HG03460 (cell line): ENCODE measurements around the gene CIZ1.

ENCODE experiments used
- ATAC-seq: cut with Tn5 transposase; IDR thresholded peaks from one replicate; pipeline ENCODE4 v1.9.1; 2021; ENCODE audit not compliant: unreplicated experiment

The CIZ1 gene

GRCh38 chr9:128164307-128164885 lies 27.0 kb downstream of the CIZ1 start:
- ATAC-seq = no peak

DNA sequence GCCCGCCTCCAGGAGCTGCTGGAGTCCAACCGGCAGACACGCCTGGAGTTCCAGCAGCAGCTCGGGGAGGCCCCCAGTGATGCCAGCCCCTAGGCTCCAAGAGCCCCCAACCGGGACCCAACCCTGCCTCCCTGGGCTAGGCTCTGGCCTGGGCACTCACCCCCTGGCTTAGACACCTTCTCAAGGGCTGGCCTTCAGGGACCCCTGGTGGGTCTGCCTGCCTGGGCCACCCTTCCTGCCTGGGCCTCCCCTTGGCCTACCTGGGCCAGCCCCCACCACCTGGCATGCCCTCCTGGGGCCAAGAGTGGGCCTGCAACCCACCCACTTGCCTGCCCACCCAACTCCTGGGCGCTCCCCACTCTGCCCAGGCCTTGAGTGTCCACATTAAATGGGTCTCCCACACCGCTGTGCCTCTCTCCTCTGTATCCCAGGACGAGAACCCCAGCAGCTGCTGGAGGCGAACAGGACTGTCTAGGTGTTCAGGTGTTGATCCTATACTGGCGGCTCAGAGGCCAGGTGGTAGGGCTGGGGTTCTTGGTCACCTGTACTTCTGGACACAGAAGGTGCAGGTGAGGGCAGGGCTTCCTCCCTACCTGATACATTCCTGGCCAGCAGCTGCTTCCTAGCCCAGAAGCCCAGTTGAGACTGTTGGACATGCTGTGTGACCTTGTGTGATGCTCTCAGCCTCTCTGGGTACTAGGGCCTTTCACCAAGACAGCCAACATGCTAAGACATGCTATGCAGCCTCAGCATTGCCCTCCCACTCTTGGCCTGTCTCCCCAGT lies 27.7 kb downstream of the CIZ1 start:
- ATAC-seq = no peak

- no peak for ATAC-seq
These were observed 28.3 kb downstream of the CIZ1 start for GRCh38 chr9:128163027-128163515.

- no peak for ATAC-seq
These were observed 29.0 kb downstream of the CIZ1 start for GRCh38 chr9:128162215-128163026.

- ATAC-seq = no peak
These were observed 30.0 kb downstream of the CIZ1 start for GRCh38 chr9:128161215-128161902.

DNA sequence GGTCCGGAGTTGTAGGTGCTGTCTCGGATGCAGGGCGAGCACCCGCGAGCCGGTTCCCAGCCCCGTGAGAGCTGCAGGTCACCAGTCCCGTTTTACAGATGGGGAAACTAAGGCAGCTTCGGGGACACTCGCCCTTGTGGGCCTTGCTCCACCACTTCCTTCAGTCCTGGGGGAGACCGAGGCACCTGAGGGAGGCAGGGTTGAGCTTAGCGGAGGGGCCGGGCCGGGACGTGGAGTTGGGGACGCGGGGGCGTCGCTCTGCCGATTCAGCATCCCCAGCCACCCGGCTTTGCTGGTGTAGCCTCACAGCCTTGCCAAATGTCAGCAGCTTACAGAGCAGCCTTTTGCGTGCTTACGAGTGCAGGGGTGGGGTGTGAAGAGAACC lies 30.8 kb downstream of the CIZ1 start:
- peak; percentile 7 for ATAC-seq

DNA sequence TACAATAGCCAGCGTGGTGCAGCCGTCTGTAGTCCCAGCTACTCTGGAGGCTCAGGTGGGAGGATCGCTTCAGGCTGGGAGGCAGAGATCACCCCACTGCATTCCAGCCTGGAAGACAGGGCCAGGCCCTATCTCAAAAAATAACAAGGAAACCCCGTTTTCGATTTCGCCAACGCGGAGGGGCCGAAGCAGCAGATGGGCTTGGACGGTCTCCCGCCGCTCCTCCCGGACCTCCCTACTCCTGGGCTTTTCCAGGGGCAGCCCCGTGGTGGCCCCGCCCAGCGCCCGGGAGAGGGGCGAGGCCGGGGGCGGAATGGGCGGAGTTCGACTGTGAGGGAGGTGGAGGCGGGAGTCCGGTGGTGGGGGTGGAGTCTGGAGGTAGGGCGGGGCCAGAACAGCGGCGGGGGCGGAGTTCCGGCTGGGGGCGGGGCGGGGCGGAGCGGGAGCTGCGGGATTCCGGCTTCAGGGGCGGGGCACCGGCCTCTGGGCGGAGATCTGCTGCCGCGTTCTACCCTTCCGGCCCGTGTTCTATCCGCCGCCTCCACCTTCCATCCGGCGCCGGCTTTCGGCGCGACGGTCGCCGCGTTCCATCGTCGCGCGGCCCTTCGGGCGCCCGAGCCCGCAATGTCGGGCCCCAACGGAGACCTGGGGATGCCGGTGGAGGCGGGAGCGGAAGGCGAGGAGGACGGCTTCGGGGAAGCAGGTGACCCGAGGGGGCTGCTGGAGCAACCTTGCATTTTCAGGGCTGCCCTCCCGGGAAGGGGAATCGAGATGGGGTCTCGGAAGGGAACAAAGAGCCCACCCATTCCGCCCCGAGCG lies 31.4 kb downstream of the CIZ1 start, which contains the start of gene BBLN:
Gene BBLN, plus strand, starts transcription at position 482 of the 819 bp plus-strand sequence. Its CDS starts 143 bp downstream, at position 625.
- ATAC-seq = peak; percentile 70

GRCh38 chr9:128159522-128159783 lies 31.9 kb downstream of the CIZ1 start:
- peak; percentile 22 for ATAC-seq

DNA sequence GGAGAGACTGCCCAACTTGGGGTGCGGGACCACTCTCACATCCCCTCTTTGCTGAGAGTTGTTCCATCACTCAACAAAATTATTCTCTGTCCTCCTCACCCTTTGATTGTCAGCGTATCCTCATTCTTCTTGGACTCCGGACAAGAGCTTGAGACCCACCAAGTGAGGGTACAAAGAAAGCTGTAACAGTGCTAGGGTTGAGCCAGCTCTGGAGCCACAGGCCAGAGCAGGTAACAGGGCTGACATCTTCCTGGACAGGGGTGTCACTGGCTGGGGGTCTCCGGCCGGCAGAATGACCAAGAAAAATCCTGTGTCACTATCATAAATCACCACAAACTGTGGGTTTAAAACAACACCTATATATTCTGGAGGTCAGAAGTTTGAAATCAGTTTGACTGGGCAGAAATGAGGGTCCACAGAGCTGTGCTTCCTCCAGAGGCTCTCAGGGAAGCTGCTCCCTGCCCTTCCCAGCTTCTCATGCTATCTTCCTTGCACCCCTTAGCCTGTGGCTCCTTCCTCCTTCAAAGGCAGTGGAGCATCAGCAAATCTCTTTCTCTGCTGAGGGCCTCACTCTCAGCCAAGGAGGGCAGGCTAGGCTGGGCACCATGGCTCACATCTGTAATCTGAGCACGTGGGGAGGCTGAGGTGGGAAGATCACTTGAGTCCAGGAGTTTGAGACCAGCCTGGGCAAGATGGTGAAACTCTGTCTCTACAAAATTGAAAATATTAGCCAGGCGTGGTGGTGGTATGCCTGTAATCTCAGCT lies 35.5 kb downstream of the CIZ1 start:
- no peak for ATAC-seq

- no peak for ATAC-seq
These were observed 37.3 kb downstream of the CIZ1 start for GRCh38 chr9:128153947-128154695.

GRCh38 chr9:128153060-128153946 lies 38.1 kb downstream of the CIZ1 start:
- no peak for ATAC-seq

GRCh38 chr9:128152133-128153059 lies 39.0 kb downstream of the CIZ1 start:
- no peak for ATAC-seq

DNA sequence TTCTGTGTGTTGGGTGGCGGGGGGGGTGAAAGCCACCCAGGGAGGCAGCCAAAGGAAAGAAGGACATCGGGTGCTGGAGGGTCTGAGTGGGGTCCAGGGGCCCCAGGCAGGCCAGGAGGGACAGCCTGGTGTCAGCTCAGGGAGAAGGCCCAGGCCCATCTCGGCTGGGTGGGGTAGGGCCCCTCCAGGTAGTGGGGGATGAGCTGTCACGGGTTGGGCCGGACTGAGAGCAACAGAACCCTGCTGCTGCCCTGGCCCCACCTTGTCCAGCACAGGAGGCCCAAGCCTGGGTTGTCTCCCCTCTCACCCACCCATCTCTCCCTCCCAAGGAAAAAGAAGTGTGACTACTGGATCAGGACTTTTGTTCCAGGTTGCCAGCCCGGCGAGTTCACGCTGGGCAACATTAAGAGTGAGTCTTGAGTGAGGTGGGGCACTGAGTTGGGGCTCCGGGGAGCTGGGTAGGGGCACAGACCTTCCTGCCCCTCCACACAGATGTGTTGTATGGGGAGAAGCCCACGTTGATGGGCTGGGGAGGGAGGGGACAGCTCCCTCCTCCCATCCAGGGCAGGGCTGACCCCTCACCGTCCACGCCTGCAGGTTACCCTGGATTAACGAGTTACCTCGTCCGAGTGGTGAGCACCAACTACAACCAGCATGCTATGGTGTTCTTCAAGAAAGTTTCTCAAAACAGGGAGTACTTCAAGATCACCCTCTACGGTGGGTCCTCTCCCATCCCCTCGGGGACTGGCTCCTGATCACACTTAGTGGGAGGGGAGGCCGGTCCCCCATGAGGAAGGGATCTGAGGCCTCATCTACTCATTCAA lies 39.9 kb downstream of the CIZ1 start:
- no peak for ATAC-seq

DNA sequence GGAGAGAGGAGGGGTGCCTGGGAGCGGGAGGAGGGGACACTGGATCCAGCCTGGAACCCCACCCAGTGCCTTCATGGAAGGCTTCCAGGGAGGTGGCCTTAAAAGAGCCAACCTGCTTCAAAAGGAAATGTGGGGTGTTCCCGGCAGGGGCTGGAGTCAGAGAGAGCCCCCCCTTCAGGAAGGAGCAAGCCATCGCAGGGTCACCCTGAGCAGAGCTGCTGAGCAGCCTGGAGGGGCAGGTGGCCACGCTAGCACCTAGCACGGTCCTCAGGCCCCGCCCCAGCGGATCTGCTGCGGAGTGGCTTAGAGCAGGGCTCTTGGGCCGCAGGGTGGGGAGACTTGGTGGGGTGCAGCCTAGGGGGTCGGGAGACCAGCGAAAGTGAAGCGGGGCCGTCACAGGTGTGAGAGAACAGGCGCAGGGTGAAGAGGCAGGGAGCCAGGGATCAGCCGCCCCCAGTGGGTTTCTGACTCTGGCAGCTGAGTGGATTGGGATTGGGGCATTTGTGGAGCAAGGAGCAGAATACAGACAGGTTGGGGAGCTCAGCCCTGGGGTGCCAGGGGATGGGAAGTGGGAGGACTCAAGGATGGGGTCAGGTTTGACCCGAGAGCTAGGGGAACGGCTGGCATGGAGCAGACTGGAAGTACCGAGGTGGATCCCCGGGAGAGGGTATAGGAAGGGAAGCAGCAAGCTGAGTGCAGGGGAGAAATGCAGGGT lies 40.6 kb downstream of the CIZ1 start:
- ATAC-seq = no peak

DNA sequence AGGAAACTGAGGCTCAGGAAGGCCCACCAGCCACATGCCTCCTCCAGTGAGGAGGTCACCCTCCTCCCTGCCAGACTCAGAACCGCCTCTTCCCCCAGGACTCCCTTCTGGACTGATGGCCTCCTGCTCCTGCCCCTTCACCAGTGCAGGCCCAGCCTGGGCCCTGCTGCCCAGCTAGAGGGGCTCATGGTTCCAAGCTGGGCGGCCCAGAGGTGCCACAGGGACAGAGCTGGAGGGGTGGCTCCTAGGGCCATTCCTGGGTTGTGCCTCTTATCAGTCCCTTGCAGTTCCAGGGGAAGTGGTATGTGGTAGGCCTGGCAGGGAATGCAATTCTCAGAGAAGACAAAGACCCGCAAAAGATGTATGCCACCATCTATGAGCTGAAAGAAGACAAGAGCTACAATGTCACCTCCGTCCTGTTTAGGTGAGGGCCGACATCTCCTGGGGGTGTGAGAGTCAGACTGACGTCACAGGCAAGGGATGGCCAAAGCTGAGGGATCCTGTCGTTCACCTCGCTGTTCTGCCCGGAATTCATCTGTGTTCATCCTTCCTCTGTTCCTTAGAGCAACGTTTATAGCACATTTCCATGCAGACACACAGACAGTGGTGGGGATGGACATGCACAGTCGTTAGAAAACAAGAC lies 41.3 kb downstream of the CIZ1 start:
- no peak for ATAC-seq
